Left ventricle myocardium inferior (tissue), 1 donor: ENCODE data around the gene IFT20. TPM values are rescaled to one million over a fixed set of nuclear protein-coding genes. Genes with fewer than 3 reads are reported as not detected.
A peak's percentile ranks its signal among the peaks of the same experiment; 100 is the strongest.

Source experiments
- DNase-seq: peaks from one replicate; pipeline ENCODE4 v3.0.0-alpha.2; 2020
- H3K27ac ChIP-seq: fragments of 200-600 bp; replicated peaks from 2 replicates; pipeline ENCODE4 v1.8.0; 2021
- H3K27me3 ChIP-seq: fragments of 200-600 bp; 2 replicates; pipeline ENCODE4 v1.8.0; 2021; ENCODE audit warnings: low read depth
- H3K36me3 ChIP-seq: fragments of 200-600 bp; 2 replicates; pipeline ENCODE4 v1.8.0; 2021
- H3K4me1 ChIP-seq: fragments of 200-600 bp; 2 replicates; pipeline ENCODE4 v1.8.0; 2021
- H3K4me3 ChIP-seq: fragments of 200-600 bp; 2 replicates; pipeline ENCODE4 v1.8.0; 2021; ENCODE audit warnings: mild to moderate bottlenecking, moderate library complexity
- H3K9me3 ChIP-seq: fragments of 200-600 bp; replicated peaks from 2 replicates; pipeline ENCODE4 v1.8.0; 2021
- intact Hi-C: fragments of 100-400 bp; cut with micrococcal nuclease; formaldehyde crosslinking; loops from one replicate; pipeline ENCODE4 v1.11.0; 2022
- total RNA-seq: library from RNA; stranded (reverse); fragmentation: NEBNext Ultra II Directional; extraction: Animal tissue kit (Norgen Biotek cat#: 25700); gene quantifications from one replicate; pipeline ENCODE4 v1.2.1, GENCODE V29; 2021
- TF ChIP-seq, protein P1 (sequence below): fragments of 200-600 bp; IDR thresholded peaks from 2 replicates; pipeline ENCODE4 v1.8.0; 2021; ENCODE audit warnings: antibody characterized with exemption, mild to moderate bottlenecking, borderline replicate concordance
- donor health status: DM: no; HTN: yes; CAD: no; lungs with severe emphysema.

Gene IFT20
- total RNA-seq, 1 donor from 2014 or later = 14.3 TPM

DNA sequence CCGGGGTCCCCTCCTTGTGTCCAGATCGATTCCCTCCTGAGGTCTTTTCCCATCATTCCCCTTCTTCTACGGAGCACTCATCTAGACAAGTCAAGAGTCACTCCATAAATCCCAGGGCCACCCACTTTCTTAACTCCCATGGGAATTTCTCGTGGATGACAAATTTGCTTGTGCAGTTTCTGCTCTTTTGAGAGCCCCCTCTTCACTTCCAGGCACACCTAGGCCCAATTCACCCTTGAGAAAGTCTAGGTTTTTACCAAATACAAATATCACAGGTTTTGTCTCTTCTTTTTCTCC is 22.6 kb upstream of the IFT20 start:
- intact Hi-C loops = no loop called here
- H3K4me1 ChIP-seq = peaks cover 45% of the 10 kb centered on the region
- peak overlapping the region; percentile 96 for H3K4me3 ChIP-seq
- H3K27ac ChIP-seq = peak overlapping the region; percentile 95
- no peaks in the 10 kb centered on the region for H3K27me3 ChIP-seq
- peaks cover 67% of the 10 kb centered on the region for H3K36me3 ChIP-seq
- TF ChIP-seq, protein P1, sequence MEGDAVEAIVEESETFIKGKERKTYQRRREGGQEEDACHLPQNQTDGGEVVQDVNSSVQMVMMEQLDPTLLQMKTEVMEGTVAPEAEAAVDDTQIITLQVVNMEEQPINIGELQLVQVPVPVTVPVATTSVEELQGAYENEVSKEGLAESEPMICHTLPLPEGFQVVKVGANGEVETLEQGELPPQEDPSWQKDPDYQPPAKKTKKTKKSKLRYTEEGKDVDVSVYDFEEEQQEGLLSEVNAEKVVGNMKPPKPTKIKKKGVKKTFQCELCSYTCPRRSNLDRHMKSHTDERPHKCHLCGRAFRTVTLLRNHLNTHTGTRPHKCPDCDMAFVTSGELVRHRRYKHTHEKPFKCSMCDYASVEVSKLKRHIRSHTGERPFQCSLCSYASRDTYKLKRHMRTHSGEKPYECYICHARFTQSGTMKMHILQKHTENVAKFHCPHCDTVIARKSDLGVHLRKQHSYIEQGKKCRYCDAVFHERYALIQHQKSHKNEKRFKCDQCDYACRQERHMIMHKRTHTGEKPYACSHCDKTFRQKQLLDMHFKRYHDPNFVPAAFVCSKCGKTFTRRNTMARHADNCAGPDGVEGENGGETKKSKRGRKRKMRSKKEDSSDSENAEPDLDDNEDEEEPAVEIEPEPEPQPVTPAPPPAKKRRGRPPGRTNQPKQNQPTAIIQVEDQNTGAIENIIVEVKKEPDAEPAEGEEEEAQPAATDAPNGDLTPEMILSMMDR = no peak
- DNase-seq = no peak
- H3K9me3 ChIP-seq = no peaks in the 10 kb centered on the region

DNA sequence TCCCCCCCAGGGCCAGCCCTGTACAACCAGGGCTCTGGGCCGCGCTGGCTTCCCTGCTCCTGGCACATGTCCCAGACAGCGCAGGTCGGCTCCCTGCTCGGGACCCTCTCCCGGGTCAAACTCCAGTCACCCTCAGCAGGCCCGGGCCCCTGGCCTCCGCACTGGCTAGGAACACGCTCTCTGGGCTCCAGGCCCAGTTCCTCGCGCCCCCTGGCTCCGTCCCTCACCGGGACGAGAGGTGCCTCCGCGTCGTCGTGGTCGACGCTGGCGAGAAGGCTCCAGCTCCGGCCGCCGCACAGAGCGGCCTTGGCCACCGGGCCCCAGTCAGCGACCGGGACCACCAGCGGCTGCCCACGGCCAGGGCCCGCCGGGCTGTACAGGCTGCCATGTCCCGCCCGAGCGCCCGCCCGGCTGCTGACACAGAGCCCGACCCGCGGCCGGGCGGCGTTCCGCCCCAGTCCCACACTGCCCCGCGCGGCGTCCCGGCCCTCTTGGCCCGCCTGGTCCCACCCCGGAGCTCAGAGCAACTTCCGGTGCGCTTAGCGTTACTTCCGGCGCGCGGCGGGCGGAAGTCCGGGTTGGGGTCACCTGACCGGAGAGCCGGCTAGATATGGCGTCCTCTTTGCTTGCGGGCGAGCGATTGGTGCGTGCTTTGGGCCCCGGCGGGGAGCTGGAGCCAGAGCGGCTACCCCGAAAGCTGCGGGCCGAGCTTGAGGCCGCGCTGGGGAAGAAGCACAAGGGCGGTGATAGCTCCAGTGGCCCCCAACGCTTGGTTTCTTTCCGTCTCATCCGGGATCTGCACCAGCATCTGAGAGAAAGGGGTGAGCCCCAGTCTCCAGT is 22.0 kb upstream of the IFT20 start, which contains the start of gene POLDIP2:
TSS of gene POLDIP2 (minus strand) at position 467 of the 840 bp plus-strand sequence. CDS start at position 388, 79 bp downstream.
- Histone ChIP-seq H3K9me3 (no peaks in the 10 kb centered on the region), H3K27me3 (no peaks in the 10 kb centered on the region), H3K4me1 (peaks cover 45% of the 10 kb centered on the region), H3K4me3 (peak within 1 kb of the TSS; percentile 96), H3K36me3 (peaks cover 67% of the 10 kb centered on the region), H3K27ac (peak within 1 kb of the TSS; percentile 95)
- intact Hi-C loops = no loop called here
- DNase-seq = peak; percentile 95
- TF ChIP-seq, protein P1 = no peak

DNA sequence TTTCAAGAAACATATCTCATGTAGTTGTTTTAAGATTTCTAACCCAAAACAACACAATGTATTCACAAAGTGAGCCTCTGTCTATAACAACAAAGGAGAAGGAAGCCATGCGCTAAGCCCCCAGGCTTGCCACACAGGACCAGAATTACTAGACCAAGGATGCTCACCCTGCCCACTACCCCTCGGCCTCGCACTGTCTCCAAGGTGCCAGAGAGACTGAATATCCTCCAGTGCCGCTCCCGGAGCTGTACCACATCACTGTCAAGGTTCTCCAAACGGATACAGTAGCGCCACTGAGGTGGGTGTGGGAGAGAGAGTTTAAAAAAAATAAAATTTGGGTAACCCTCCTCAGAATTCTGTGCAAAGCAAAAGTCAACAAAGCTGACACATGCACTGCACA is 15.0 kb upstream of the IFT20 start:
- intact Hi-C loops = no loop called here
- Histone ChIP-seq H3K9me3 (no peaks in the 10 kb centered on the region), H3K27me3 (no peaks in the 10 kb centered on the region), H3K36me3 (peaks cover 98% of the 10 kb centered on the region), H3K27ac (no peak overlapping the region), H3K4me3 (no peak overlapping the region), H3K4me1 (peaks cover 60% of the 10 kb centered on the region)
- TF ChIP-seq, protein P1 = no peak
- DNase-seq = no peak

DNA sequence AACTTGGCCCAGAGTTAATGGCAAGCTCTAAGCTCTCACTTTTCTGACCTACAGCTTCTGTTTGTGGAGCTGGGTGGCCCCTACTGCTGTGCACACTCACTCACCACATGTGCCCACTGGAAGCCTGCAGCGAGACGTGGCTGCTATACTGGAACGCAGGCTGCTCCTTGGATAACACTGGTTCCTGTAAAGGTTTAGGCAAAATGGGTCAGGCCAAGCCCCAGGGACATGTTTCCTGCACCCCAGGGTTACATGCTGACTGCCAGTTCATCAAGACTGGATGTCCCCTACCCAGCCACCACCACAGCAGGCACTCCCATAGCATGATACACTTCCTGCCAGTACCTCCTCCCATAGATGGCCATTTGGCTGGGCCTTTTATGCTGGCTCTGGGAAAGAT is 13.7 kb upstream of the IFT20 start:
- intact Hi-C loops = no loop called here
- H3K27me3 ChIP-seq = no peaks in the 10 kb centered on the region
- no peak for DNase-seq
- no peak overlapping the region for H3K4me3 ChIP-seq
- TF ChIP-seq, protein P1 = no peak
- no peaks in the 10 kb centered on the region for H3K9me3 ChIP-seq
- H3K27ac ChIP-seq = no peak overlapping the region
- H3K4me1 ChIP-seq = peaks cover 62% of the 10 kb centered on the region
- peaks cover 98% of the 10 kb centered on the region for H3K36me3 ChIP-seq

DNA sequence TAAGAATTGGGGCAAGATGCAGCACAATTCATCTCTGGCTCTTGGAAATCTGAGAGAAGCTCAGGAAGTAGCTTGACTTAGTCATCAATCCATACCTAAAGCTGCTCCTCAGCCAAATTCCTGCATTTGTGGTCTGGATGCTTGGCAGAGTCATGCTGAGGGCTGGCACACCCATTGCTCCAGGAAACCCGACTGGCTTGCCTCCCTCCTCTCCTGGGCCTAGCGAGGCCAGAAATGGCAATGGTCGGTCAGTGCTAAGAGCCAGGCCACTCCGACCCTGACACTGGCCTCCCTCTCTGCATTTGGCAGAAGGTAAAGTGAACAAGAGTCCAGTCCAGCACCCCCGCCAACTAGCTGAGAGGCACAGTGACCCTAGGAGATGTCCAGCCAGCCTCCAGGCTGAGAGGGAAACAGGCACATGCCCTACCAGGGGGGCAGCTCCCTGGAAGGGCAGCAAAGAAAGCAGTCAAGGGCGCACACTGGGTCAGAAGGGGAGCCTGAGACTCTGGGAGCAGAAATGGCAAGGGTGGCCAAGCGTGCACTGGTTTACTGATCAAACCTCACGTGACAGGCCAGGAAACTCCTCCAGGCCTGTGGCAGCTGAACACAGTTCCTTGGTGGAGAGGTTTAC is 12.1 kb upstream of the IFT20 start:
- Histone ChIP-seq H3K27me3 (no peaks in the 10 kb centered on the region), H3K27ac (peak overlapping the region; percentile 44), H3K4me1 (peaks cover 71% of the 10 kb centered on the region), H3K4me3 (no peak overlapping the region), H3K36me3 (peaks cover 98% of the 10 kb centered on the region), H3K9me3 (no peaks in the 10 kb centered on the region)
- no peak for DNase-seq
- TF ChIP-seq, protein P1 = no peak
- intact Hi-C loops = no loop called here
